Stimulated activated CD8-positive, alpha-beta memory T cell treated with anti-CD3 and anti-CD28 coated beads, Interleukin-2, amount 100 ng/mL, for 48 hours (primary cell): ENCODE results near the gene URI1.
"Not testable (repeated sequence)": the region's sequence is repeated elsewhere in the genome, so short reads cannot be mapped to it uniquely, and the experiment has no call there.

Experiments used
- DNase-seq, 2 donors: peaks; one replicate each; pipeline ENCODE4 v3.0.0-alpha.2; 2020; ENCODE audit warnings: low read depth in 2 of 2

URI1 gene

GRCh38 chr19:29941828-29942403, at the start of gene URI1:
TSS of gene URI1 (plus strand) at chr19:29942239. CDS start at chr19:29942548, 309 bp downstream.
- peak; percentile 94 for DNase-seq

- no peak for DNase-seq
Measured at GRCh38 chr19:29893606-29894284, 48.3 kb upstream of the URI1 start.

GRCh38 chr19:29896802-29897201, 45.2 kb upstream of the URI1 start:
- DNase-seq = no peak

GRCh38 chr19:29897466-29897865, 44.6 kb upstream of the URI1 start:
- DNase-seq = no peak

- no peak for DNase-seq
Measured at GRCh38 chr19:29904017-29904416, 38.0 kb upstream of the URI1 start.

- DNase-seq = no peak
Measured at GRCh38 chr19:29908963-29909944, 32.8 kb upstream of the URI1 start.

- no peak for DNase-seq
Measured at GRCh38 chr19:29914933-29915332, 27.1 kb upstream of the URI1 start.

GRCh38 chr19:29915832-29916231, 26.2 kb upstream of the URI1 start:
- DNase-seq = not testable (repeated sequence)

- DNase-seq = no peak
Measured at GRCh38 chr19:29917911-29918310, 24.1 kb upstream of the URI1 start.

GRCh38 chr19:29918891-29919290, 23.1 kb upstream of the URI1 start:
- no peak for DNase-seq

- no peak for DNase-seq
Measured at GRCh38 chr19:29922972-29923371, 19.1 kb upstream of the URI1 start.

GRCh38 chr19:29923653-29924052, 18.4 kb upstream of the URI1 start:
- no peak for DNase-seq

- DNase-seq = no peak
Measured at GRCh38 chr19:29926031-29926430, 16.0 kb upstream of the URI1 start.

GRCh38 chr19:29926801-29927200, 15.2 kb upstream of the URI1 start:
- DNase-seq = no peak

- no peak for DNase-seq
Measured at GRCh38 chr19:29927944-29928625, 14.0 kb upstream of the URI1 start.

- DNase-seq = no peak
Measured at GRCh38 chr19:29928831-29929230, 13.2 kb upstream of the URI1 start.

- no peak for DNase-seq
Measured at GRCh38 chr19:29934257-29934656, 7.8 kb upstream of the URI1 start.

- no peak for DNase-seq
Measured at GRCh38 chr19:29934781-29935180, 7.3 kb upstream of the URI1 start.

GRCh38 chr19:29936409-29936808, 5.6 kb upstream of the URI1 start:
- DNase-seq = no peak

GRCh38 chr19:29939628-29940027, 2.4 kb upstream of the URI1 start:
- no peak for DNase-seq

- DNase-seq = no peak
Measured at GRCh38 chr19:29940971-29941585, 961 bp upstream of the URI1 start.
